AG09319 (cell line): ENCODE data around the gene TSSK2.

ENCODE experiments used
- DNase-seq: peaks from one replicate; pipeline ENCODE4 v3.0.0-alpha.2; 2010; ENCODE audit warnings: low read depth; ENCODE audit errors: extremely low read depth
- CTCF ChIP-seq: IDR thresholded peaks from 2 replicates; pipeline ENCODE4 v1.5.1; 2011; ENCODE audit warnings: low read depth, mild to moderate bottlenecking, inconsistent platforms, low read length, moderate library complexity

TSSK2 gene

GRCh38 chr22:19167106-19167869 lies 36.2 kb downstream of the TSSK2 start:
- no peak for DNase-seq
- no peak for TF ChIP-seq CTCF

GRCh38 chr22:19168088-19168890 lies 37.2 kb downstream of the TSSK2 start:
- TF ChIP-seq CTCF: no peak; the same call in 1 of the 2 replicates
- no peak for DNase-seq

- no peak for TF ChIP-seq CTCF
- no peak for DNase-seq
Measured at GRCh38 chr22:19169002-19169946, 38.2 kb downstream of the TSSK2 start.

GRCh38 chr22:19169947-19170318 lies 38.8 kb downstream of the TSSK2 start:
- no peak for TF ChIP-seq CTCF

GRCh38 chr22:19172213-19173046 lies 41.3 kb downstream of the TSSK2 start:
- TF ChIP-seq CTCF: no peak
- DNase-seq: no peak

More at GRCh38 chr22:19169947-19170318, 38.8 kb downstream of the TSSK2 start:
- no peak for DNase-seq

GRCh38 chr22:19173047-19174035 lies 42.2 kb downstream of the TSSK2 start:
- no peak for TF ChIP-seq CTCF
- DNase-seq: no peak
